Sigmoid colon (tissue), 7 donors: ENCODE measurements around the gene FOXP1. TPM values are rescaled to one million over a fixed set of nuclear protein-coding genes. Genes with fewer than 3 reads are reported as not detected.

ENCODE experiments used
- DNase-seq: peaks from one replicate; pipeline ENCODE4 v3.0.0-alpha.2; 2019
- H3K27ac ChIP-seq, 4 donors: fragments of 200-600 bp; sonication (generic); one replicate each; pipeline ENCODE4 v1.5.1; 2016 to 2019; ENCODE audit warnings: mild to moderate bottlenecking in 1 of 4
- H3K27me3 ChIP-seq, 3 donors: fragments of 200-600 bp; sonication (generic); one replicate each; pipeline ENCODE4 v1.5.1; 2019; ENCODE audit warnings: mild to moderate bottlenecking in 1 of 3
- H3K36me3 ChIP-seq, 4 donors: fragments of 200-600 bp; sonication (generic); one replicate each; pipeline ENCODE4 v1.5.1; 2016 to 2019
- H3K4me1 ChIP-seq, 4 donors: fragments of 200-600 bp; sonication (generic); one replicate each; pipeline ENCODE4 v1.5.1; 2017 to 2019
- H3K4me3 ChIP-seq, 4 donors: fragments of 200-600 bp; sonication (generic); one replicate each; pipeline ENCODE4 v1.5.1; 2017 to 2019; ENCODE audit warnings: mild to moderate bottlenecking in 2 of 4, moderate library complexity in 1 of 4
- H3K9me3 ChIP-seq, 4 donors: fragments of 200-600 bp in 3 of 4; sonication (generic) in 3 of 4; one replicate each; pipeline versions ENCODE4 v1.5.1 to v1.6.1; 2013 to 2019
- EP300 ChIP-seq, 4 donors: sonication (generic); formaldehyde crosslinking; IDR thresholded peaks; one replicate each; pipeline ENCODE4 v1.6.1; 2017; ENCODE audit warnings: antibody characterized with exemption in 4 of 4
- POLR2A ChIP-seq, 2 donors: fragments of 450-650 bp; IDR thresholded peaks; one replicate each; pipeline ENCODE4 v1.6.1; 2016; ENCODE audit warnings: antibody characterized with exemption in 2 of 2, mild to moderate bottlenecking in 2 of 2, moderate library complexity in 2 of 2
- POLR2AphosphoS5 ChIP-seq, 4 donors: sonication (generic); formaldehyde crosslinking; IDR thresholded peaks; one replicate each; pipeline ENCODE4 v1.6.1; 2017; ENCODE audit warnings: antibody characterized with exemption in 4 of 4
- WGBS, 2 donors: extraction: QIAGEN DNeasy Blood & Tissue Kit; methylation state at CpG; one replicate each; pipeline ENCODE4 v1.1.7; 2013; 5-methylcytosine and 5-hydroxymethylcytosine counted together
- intact Hi-C: fragments of 100-400 bp; cut with DNase I; formaldehyde crosslinking; loops from one replicate; pipeline ENCODE4 v1.15.1; 2023
- polyA plus RNA-seq, 3 donors: library from polyadenylated mRNA; stranded (reverse); fragments of 200-250 nt; gene quantifications; one replicate each; pipeline ENCODE4 v1.2.3, GENCODE V29; 2013
- total RNA-seq, 4 donors: library from RNA; depleted of rRNA; stranded (reverse); fragments of >200 nt; gene quantifications; one replicate each; pipeline ENCODE4 v1.1.0, GENCODE V29; 2016
- TF ChIP-seq, protein P1 (sequence below), 4 experiments: fragments of 450-650 bp in 3 of 4; fragments of 200-600 bp in 1 of 4; IDR thresholded peaks; one replicate each; pipeline ENCODE4 v1.5.1; 2016 to 2019; ENCODE audit warnings: antibody characterized with exemption in 4 of 4, mild to moderate bottlenecking in 3 of 4, moderate library complexity in 2 of 4
- donor health status: healthy with polysubstance abuse.
- donor health status: Bipolar disorder and iron deficiency.
- donor health status: healthy.

The FOXP1 gene
- total and polyA plus RNA-seq, 7 donors, result 13.8 to 232 (median 139) TPM

DNA sequence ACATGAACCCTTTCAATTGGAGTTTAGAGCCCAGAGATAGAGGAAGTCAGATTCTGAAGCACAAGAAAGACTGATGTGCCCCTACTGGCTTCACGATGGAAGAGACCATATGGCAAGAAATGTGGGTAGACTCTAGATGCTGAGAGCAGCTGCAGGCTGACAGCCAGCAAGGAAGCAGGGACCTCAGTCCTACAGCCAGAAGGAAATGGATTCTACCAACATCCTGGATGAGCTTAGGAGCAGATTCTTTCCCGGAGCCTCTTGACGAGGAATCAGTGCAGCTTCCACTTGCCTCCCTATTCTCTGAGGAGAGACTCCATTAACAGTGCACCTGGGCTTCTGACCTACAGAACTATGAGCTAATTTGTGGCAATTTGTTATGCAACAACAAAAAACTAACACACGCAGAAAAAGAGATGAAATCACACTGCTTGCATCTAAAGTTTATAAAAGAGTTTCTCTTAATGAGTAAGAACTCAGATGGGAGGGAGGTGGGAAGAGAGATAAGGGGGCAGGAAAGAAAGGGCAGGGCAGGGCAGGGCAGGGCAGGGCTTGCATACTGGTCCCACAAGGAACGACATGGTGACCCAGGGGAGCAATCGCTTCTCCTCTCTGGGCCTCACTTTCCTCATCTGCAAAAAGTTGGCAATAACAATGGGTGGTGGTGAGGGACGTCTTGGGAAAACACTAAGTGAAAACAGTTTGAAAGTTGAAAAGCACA is 440.9 kb downstream of the FOXP1 start:
- 46 to 56% methylated on average over 7 of the region's 7 CpGs for WGBS, 2 donors
- Histone ChIP-seq H3K4me3 (no peak overlapping the region), H3K27ac (peak overlapping the region; percentile 29 to 88 (median 72)), H3K9me3 (no peaks in the 10 kb centered on the region), H3K4me1 (peaks cover 0 to 33% (median 9%) of the 10 kb centered on the region in 4 donors), H3K27me3 (no peaks in the 10 kb centered on the region), H3K36me3 (no peaks in the 10 kb centered on the region)
- TF ChIP-seq POLR2A (IDR thresholded peaks at IDR 0.05), result no peak
- TF ChIP-seq POLR2AphosphoS5 (IDR thresholded peaks at IDR 0.05), result no peak
- TF ChIP-seq EP300 (IDR thresholded peaks at IDR 0.05), result no peak
- intact Hi-C loops, result no loop called here
- no peak for DNase-seq

DNA sequence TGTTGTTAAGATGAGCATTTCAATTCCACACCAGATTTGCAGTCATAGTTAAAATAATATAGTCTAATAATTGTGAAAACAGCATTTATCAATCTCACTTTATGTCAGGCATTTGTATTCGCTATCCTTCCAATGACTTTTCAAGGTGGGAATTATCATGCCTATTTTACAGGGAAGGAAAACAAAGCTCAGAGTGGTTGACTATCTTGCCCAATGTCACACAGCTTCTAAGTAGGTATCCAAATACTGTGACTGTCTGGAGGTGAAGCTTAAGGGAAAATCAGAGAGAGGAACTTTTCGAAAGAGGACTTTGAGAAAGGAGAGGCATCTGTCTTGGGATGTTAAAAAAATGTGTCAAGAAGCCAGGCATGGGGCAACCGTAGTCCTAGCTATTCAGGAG is 443.1 kb downstream of the FOXP1 start:
- intact Hi-C loops, result no loop called here

DNA sequence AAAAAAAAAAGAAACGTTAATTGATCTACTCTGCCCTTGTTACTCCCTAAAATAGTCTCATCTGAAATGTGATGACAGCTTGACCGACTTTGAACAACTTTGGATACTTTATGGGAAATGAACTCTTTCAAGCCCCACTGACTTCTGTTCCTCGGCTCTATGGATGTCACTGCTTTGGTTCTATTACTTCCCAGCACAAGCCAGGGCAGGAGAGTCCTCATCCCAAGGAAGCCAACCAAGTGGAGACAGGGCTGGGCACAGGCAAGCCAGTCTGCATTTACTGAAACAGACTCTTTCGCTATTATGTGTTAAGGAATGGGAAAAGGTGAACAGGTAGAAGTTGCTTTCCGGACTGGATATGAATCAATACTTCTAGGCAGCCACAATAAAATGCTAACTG is 444.0 kb downstream of the FOXP1 start:
- H3K36me3 ChIP-seq, result no peaks in the 10 kb centered on the region
- 91 to 92% methylated on average over 5 of the region's 5 CpGs for WGBS, 2 donors
- peaks cover 0 to 64% (median 28%) of the 10 kb centered on the region in 4 donors for H3K4me1 ChIP-seq
- no peaks in the 10 kb centered on the region for H3K27me3 ChIP-seq
- H3K4me3 ChIP-seq, result no peak overlapping the region
- intact Hi-C loops, result loop anchor here (5.0 to 10.0 kb wide), 3 partner anchors 63 to 545 kb away; no protein-coding TSS in a partner anchor
- no peak for DNase-seq
- H3K27ac ChIP-seq, result peak overlapping the region in 3 of 4 donors; percentile 40 to 88 (median 75)
- no peaks in the 10 kb centered on the region for H3K9me3 ChIP-seq
- TF ChIP-seq POLR2A (IDR thresholded peaks at IDR 0.05) (no peak), EP300 (IDR thresholded peaks at IDR 0.05) (no peak), POLR2AphosphoS5 (IDR thresholded peaks at IDR 0.05) (no peak)
- TF ChIP-seq, protein P1, sequence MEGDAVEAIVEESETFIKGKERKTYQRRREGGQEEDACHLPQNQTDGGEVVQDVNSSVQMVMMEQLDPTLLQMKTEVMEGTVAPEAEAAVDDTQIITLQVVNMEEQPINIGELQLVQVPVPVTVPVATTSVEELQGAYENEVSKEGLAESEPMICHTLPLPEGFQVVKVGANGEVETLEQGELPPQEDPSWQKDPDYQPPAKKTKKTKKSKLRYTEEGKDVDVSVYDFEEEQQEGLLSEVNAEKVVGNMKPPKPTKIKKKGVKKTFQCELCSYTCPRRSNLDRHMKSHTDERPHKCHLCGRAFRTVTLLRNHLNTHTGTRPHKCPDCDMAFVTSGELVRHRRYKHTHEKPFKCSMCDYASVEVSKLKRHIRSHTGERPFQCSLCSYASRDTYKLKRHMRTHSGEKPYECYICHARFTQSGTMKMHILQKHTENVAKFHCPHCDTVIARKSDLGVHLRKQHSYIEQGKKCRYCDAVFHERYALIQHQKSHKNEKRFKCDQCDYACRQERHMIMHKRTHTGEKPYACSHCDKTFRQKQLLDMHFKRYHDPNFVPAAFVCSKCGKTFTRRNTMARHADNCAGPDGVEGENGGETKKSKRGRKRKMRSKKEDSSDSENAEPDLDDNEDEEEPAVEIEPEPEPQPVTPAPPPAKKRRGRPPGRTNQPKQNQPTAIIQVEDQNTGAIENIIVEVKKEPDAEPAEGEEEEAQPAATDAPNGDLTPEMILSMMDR (IDR thresholded peaks at IDR 0.05), result no peak

More for the DNA sequence above, 443.1 kb downstream of the FOXP1 start:
- DNase-seq, result no peak
- 97 to 99% methylated on average over 3 of the region's 3 CpGs for WGBS, 2 donors
- Histone ChIP-seq H3K9me3 (no peaks in the 10 kb centered on the region), H3K4me3 (no peak overlapping the region), H3K27me3 (no peaks in the 10 kb centered on the region), H3K27ac (peak overlapping the region in 3 of 4 donors; percentile 68 to 88 (median 75)), H3K36me3 (no peaks in the 10 kb centered on the region), H3K4me1 (peaks cover 0 to 54% (median 20%) of the 10 kb centered on the region in 4 donors)
- TF ChIP-seq POLR2A (IDR thresholded peaks at IDR 0.05), result no peak
- TF ChIP-seq POLR2AphosphoS5 (IDR thresholded peaks at IDR 0.05), result no peak
- no peak for TF ChIP-seq EP300 (IDR thresholded peaks at IDR 0.05)
- TF ChIP-seq, protein P1 (IDR thresholded peaks at IDR 0.05), result no peak

DNA sequence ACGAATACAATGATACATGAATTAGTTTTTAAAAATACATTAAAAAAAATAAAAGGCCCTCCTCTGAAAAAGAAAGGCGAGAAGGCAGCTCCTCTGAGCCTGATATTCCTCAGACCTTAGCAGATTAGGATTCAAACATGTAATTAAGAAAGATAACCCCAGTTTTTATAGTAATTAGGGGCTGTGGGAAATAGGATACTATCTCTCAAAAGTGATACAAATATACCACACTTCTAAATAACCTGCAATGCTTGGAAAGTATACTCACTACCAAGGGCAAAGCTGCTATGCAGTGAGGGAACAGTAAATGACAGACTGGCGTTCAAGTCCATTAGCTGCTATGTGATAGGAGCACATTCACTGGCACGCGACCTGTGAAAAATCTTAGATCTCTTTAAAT is 445.1 kb downstream of the FOXP1 start:
- peak overlapping the region in 3 of 4 donors; percentile 10 to 93 (median 88) for H3K27ac ChIP-seq
- no peaks in the 10 kb centered on the region for H3K27me3 ChIP-seq
- TF ChIP-seq POLR2A (IDR thresholded peaks at IDR 0.05) (no peak), POLR2AphosphoS5 (IDR thresholded peaks at IDR 0.05) (no peak), EP300 (IDR thresholded peaks at IDR 0.05) (no peak)
- TF ChIP-seq, protein P1 (IDR thresholded peaks at IDR 0.05), result no peak
- intact Hi-C loops, result loop anchor here (5.0 to 10.0 kb wide), 3 partner anchors 64 to 546 kb away; no protein-coding TSS in a partner anchor
- DNase-seq, result no peak
- H3K9me3 ChIP-seq, result no peaks in the 10 kb centered on the region
- no peaks in the 10 kb centered on the region for H3K36me3 ChIP-seq
- WGBS, 2 donors, result 96% methylated on average over 5 of the region's 5 CpGs
- H3K4me1 ChIP-seq, result peaks cover 0 to 69% (median 33%) of the 10 kb centered on the region in 4 donors
- H3K4me3 ChIP-seq, result no peak overlapping the region

DNA sequence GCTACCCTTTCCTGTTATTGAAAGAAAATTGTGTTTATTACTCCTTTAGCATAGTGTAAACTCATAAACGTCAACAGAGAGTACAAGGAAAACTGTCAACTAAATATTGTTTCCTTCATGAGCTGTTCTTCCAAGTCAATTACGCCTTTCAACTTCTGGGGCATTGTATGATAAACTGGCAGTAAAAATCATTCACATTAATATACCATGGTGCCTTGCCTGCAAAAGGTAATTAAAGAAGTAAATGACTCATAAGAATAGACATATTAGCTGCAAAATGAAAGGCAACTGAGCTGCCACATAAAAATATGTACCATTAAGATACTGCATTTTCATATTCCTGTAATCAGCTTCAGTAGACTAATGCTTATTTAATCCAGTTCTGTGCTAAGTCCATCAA is 447.3 kb downstream of the FOXP1 start:
- intact Hi-C loops, result loop anchor here (5.0 to 10.0 kb wide), 3 partner anchors 66 to 549 kb away; no protein-coding TSS in a partner anchor
- H3K9me3 ChIP-seq, result no peaks in the 10 kb centered on the region
- DNase-seq, result no peak
- H3K36me3 ChIP-seq, result no peaks in the 10 kb centered on the region
- no peak for TF ChIP-seq POLR2AphosphoS5 (IDR thresholded peaks at IDR 0.05)
- no peak for TF ChIP-seq POLR2A (IDR thresholded peaks at IDR 0.05)
- TF ChIP-seq, protein P1 (IDR thresholded peaks at IDR 0.05), result no peak
- no peak for TF ChIP-seq EP300 (IDR thresholded peaks at IDR 0.05)
- H3K4me1 ChIP-seq, result peaks cover 0 to 86% (median 45%) of the 10 kb centered on the region in 4 donors
- H3K4me3 ChIP-seq, result no peak overlapping the region
- H3K27ac ChIP-seq, result peak overlapping the region; percentile 84 to 93 (median 86)
- WGBS, 2 donors, result 17 to 66% methylated on average over 2 of the region's 2 CpGs
- H3K27me3 ChIP-seq, result no peaks in the 10 kb centered on the region
